HFF-Myc (cell line): ENCODE data around the gene HIVEP3.

Experiments
- DNase-seq: peaks from one replicate; pipeline ENCODE4 v3.0.0-alpha.2; 2011; ENCODE audit warnings: low read depth; ENCODE audit errors: extremely low read depth
- H3K4me3 ChIP-seq: replicated peaks from 2 replicates; pipeline ENCODE4 v1.5.1; 2011; ENCODE audit warnings: low read depth, mild to moderate bottlenecking, control low read depth, low read length
- TF ChIP-seq, protein P1 (sequence below): IDR thresholded peaks from 2 replicates; pipeline ENCODE4 v1.5.1; 2012; ENCODE audit warnings: mild to moderate bottlenecking, low read depth, low read length, control low read depth; ENCODE audit errors: missing control alignments

HIVEP3 gene

GRCh38 chr1:41878495-41878894 lies 40.2 kb downstream of the HIVEP3 start:
- no peak for DNase-seq
- TF ChIP-seq, protein P1, sequence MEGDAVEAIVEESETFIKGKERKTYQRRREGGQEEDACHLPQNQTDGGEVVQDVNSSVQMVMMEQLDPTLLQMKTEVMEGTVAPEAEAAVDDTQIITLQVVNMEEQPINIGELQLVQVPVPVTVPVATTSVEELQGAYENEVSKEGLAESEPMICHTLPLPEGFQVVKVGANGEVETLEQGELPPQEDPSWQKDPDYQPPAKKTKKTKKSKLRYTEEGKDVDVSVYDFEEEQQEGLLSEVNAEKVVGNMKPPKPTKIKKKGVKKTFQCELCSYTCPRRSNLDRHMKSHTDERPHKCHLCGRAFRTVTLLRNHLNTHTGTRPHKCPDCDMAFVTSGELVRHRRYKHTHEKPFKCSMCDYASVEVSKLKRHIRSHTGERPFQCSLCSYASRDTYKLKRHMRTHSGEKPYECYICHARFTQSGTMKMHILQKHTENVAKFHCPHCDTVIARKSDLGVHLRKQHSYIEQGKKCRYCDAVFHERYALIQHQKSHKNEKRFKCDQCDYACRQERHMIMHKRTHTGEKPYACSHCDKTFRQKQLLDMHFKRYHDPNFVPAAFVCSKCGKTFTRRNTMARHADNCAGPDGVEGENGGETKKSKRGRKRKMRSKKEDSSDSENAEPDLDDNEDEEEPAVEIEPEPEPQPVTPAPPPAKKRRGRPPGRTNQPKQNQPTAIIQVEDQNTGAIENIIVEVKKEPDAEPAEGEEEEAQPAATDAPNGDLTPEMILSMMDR, result no peak
- H3K4me3 ChIP-seq, result no peak overlapping the region

DNA sequence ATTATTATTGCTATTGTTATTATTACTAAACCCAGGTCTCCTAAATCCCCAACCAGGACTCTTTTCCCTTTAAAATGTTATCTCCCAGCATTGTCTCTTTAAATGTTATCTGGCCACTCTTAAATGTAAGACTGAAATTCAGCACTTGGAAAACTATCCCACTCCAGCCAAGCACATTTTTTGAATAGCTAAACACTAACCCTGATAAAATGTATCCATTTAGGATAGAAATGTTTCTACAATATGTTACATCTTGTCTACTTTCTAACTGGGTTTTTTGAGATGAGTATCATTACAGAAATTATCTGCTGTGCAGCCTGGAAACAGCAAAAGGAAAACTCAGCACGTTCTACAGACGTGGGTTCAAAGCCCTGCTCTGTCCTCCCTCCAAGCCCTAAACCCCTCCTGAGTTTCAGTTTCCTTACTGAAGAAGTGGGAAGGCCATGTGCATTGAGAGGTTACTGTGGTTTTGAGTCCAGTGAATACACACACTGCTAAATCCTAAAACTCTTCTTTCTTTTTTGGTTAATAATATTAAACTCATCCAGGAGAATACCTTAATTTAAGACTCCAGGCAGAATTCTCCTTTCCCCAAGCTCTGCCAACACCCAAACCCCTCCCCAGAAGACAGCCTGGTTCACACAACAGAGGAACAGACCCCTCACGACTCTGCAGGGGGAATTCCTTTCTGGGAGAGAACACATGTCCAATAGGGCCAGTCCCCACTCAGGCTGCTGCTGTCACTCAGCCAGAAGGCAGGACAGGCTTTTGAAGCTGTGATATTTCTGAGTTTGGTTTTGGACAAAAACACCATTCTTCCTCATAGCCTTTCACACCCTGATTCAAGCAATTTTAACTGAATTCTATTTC lies 41.9 kb downstream of the HIVEP3 start:
- TF ChIP-seq, protein P1, result no peak
- no peak for DNase-seq
- no peak overlapping the region for H3K4me3 ChIP-seq

GRCh38 chr1:41875487-41875886 lies 43.2 kb downstream of the HIVEP3 start:
- DNase-seq, result no peak
- TF ChIP-seq, protein P1, result no peak

DNA sequence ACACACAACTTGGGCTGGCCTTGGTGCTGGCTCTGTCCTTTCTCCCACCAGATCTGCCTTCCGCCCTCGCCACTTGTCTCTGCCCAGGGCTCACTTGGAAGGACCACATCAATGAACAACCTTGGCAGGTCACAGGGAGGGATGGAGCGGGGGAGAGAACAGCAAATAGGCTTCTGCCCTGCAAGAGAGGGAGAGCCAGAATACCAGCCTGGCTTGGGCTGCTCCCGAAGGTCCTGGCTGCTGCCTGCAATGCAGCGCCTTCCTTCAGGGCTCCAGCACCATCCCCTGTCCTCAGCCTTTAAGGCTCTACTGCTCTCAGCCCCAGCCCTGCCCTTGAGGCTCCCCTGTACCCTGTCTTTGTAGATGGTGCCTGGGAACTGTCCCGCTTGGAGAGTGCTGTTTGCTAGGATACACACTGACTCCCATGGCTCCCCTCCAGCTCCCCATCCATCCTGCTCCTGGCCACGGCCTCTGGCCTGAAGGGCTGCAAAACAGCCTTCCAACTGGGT lies 43.8 kb downstream of the HIVEP3 start:
- H3K4me3 ChIP-seq, result no peak overlapping the region
- TF ChIP-seq, protein P1, result no peak
- DNase-seq, result no peak

More at GRCh38 chr1:41875487-41875886, 43.2 kb downstream of the HIVEP3 start:
- no peak overlapping the region for H3K4me3 ChIP-seq

GRCh38 chr1:41874151-41874719 lies 44.5 kb downstream of the HIVEP3 start:
- DNase-seq, result no peak
- H3K4me3 ChIP-seq, result no peak overlapping the region
- TF ChIP-seq, protein P1, result no peak

GRCh38 chr1:41872074-41872473 lies 46.6 kb downstream of the HIVEP3 start:
- TF ChIP-seq, protein P1, result no peak
- no peak for DNase-seq
- no peak overlapping the region for H3K4me3 ChIP-seq
